Ishikawa (cell line): ENCODE measurements around the gene STK26.

ENCODE experiments used
- CEBPB ChIP-seq: IDR thresholded peaks from 2 replicates; pipeline ENCODE4 v1.6.1; 2012
- CREB1 ChIP-seq: IDR thresholded peaks from 2 replicates; pipeline ENCODE4 v1.6.1; 2012; ENCODE audit warnings: low read depth
- EGR1 ChIP-seq: IDR thresholded peaks from 2 replicates; pipeline ENCODE4 v1.6.1; 2012
- EP300 ChIP-seq: IDR thresholded peaks from 2 replicates; pipeline ENCODE4 v1.6.1; 2012; ENCODE audit warnings: borderline replicate concordance
- FOXM1 ChIP-seq: IDR thresholded peaks from 2 replicates; pipeline ENCODE4 v1.6.1; 2012; ENCODE audit warnings: low read depth, borderline replicate concordance
- MAX ChIP-seq: IDR thresholded peaks from 2 replicates; pipeline ENCODE4 v1.6.1; 2012
- NFIC ChIP-seq: IDR thresholded peaks from 2 replicates; pipeline ENCODE4 v1.6.1; 2012
- RAD21 ChIP-seq: IDR thresholded peaks from 2 replicates; pipeline ENCODE4 v1.6.1; 2012; ENCODE audit warnings: low read depth
- REST ChIP-seq: IDR thresholded peaks from 2 replicates; pipeline ENCODE4 v1.6.1; 2012; ENCODE audit warnings: low read depth, mild to moderate bottlenecking
- TAF1 ChIP-seq: IDR thresholded peaks from 2 replicates; pipeline ENCODE4 v1.6.1; 2012; ENCODE audit warnings: low read depth, mild to moderate bottlenecking
- TCF12 ChIP-seq: IDR thresholded peaks from 2 replicates; pipeline ENCODE4 v1.6.1; 2012; ENCODE audit warnings: low read depth
- TEAD4 ChIP-seq: IDR thresholded peaks from 2 replicates; pipeline ENCODE4 v1.6.1; 2012
- USF1 ChIP-seq: IDR thresholded peaks from 2 replicates; pipeline ENCODE4 v1.6.1; 2012
- YY1 ChIP-seq: IDR thresholded peaks from 2 replicates; pipeline ENCODE4 v1.6.1; 2012; ENCODE audit warnings: low read depth
- ZBTB7A ChIP-seq: IDR thresholded peaks from 2 replicates; pipeline ENCODE4 v1.6.1; 2012; ENCODE audit warnings: low read depth

The STK26 gene

GRCh38 chrX:132015875-132016274, 7.2 kb upstream of the STK26 start:
- TF ChIP-seq RAD21 (no peak), TAF1 (no peak), REST (no peak), TEAD4 (no peak), NFIC (no peak), USF1 (no peak), CEBPB (no peak), TCF12 (no peak), EGR1 (no peak), EP300 (no peak), FOXM1 (no peak), CREB1 (no peak), MAX (no peak), YY1 (no peak), ZBTB7A (no peak)

GRCh38 chrX:132016628-132017430, 6.3 kb upstream of the STK26 start:
- TF ChIP-seq USF1 = no peak
- TF ChIP-seq EGR1 = no peak
- no peak for TF ChIP-seq MAX
- no peak for TF ChIP-seq ZBTB7A
- no peak for TF ChIP-seq TAF1
- no peak for TF ChIP-seq FOXM1
- TF ChIP-seq YY1 = no peak
- TF ChIP-seq NFIC = no peak
- TF ChIP-seq EP300 = no peak
- TF ChIP-seq TEAD4 = no peak
- no peak for TF ChIP-seq RAD21
- TF ChIP-seq REST = no peak
- no peak for TF ChIP-seq CEBPB
- TF ChIP-seq CREB1 = no peak
- no peak for TF ChIP-seq TCF12

GRCh38 chrX:132017431-132018185, 5.5 kb upstream of the STK26 start:
- TF ChIP-seq REST (peak; percentile 28; the same call in 1 of the 2 replicates), RAD21 (no peak)
